AG09319 (cell line): ENCODE measurements around the gene HNRNPC.

Experiments
- DNase-seq: peaks from one replicate; pipeline ENCODE4 v3.0.0-alpha.2; 2010; ENCODE audit warnings: low read depth; ENCODE audit errors: extremely low read depth
- TF ChIP-seq, protein P1 (sequence below): IDR thresholded peaks from 2 replicates; pipeline ENCODE4 v1.5.1; 2011; ENCODE audit warnings: low read depth, mild to moderate bottlenecking, inconsistent platforms, low read length, moderate library complexity

Gene HNRNPC

DNA sequence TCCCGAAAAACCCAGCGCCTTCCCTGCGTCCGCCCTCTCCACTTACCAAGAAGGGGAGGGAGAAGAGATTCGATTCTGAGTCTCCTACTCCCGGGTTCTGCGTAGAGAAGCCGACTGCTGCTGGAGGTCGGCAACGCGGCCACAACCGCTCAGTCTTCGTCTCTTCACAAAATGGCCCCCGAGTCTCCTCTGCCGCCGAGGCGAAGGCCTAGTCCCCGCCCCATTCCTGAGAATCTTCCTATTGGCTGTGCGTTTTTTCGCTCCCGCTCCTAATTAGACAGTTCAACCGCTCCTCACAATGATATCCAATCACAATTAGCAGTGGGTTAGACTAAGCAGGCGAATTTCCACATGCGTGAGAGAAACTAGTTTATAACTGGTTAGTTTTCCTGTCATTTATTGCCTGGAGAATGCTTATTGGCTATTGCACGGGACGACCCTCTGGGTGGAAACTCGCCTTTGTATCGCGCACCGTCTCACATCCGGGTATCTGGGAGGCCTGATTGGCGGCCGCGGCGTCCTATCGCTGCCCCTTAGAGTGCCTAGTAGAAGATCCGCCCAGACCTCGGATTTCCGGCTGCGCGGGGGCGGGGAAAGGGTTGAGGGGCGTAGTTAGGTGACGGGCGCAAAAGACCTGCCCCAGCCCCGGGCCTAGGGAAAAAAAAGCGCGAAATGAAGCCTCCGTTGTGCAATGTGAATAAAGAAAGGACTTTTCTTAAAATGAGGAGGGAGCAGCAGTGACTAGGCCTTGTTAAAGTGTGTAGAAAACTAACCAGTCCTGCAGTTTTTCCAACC is at the start of gene HNRNPC:
Gene HNRNPC (minus strand): TSS at position 191 of the 795 bp plus-strand sequence. CDS start 35,249 bp downstream, outside the sequence.
- TF ChIP-seq, protein P1, sequence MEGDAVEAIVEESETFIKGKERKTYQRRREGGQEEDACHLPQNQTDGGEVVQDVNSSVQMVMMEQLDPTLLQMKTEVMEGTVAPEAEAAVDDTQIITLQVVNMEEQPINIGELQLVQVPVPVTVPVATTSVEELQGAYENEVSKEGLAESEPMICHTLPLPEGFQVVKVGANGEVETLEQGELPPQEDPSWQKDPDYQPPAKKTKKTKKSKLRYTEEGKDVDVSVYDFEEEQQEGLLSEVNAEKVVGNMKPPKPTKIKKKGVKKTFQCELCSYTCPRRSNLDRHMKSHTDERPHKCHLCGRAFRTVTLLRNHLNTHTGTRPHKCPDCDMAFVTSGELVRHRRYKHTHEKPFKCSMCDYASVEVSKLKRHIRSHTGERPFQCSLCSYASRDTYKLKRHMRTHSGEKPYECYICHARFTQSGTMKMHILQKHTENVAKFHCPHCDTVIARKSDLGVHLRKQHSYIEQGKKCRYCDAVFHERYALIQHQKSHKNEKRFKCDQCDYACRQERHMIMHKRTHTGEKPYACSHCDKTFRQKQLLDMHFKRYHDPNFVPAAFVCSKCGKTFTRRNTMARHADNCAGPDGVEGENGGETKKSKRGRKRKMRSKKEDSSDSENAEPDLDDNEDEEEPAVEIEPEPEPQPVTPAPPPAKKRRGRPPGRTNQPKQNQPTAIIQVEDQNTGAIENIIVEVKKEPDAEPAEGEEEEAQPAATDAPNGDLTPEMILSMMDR = no peak
- DNase-seq = peak; percentile 100

DNA sequence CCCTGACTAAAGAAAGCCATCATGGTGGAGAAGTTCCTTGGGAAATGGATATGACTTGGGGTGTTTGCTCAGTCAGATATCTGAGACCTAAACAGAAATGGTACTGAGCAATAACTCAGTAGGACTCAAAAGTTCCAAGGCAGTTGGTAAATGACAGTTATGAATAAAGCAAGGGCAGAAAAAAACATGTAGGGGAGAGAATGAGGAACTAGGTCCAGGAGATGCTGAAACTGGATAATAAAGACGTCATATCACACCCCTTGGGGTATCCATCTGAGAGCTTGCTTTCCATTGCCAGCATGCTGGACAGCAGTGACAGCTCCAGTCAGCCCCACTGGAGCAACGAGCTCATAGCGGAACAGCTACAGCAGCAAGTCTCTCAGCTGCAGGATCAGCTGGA is 48.2 kb upstream of the HNRNPC start:
- TF ChIP-seq, protein P1 = no peak
- no peak for DNase-seq

DNA sequence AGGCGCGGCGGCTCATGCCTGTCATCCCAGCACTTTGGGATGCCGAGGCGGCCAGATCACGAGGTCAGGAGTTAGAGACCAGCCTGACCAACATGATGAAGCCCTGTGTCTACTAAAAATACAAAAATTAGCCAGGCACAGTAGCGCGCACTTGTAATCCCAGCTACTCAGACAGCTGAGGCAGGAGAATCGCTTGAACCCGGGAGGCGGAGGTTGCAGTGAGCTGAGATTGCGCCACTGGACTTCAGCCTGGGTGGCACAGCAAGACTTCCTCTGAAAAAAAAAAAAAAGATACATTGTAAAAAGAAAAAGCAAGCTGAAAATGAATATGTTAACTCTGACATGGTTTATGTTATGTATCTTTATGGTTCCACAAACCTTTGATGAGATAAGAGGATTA is 44.3 kb upstream of the HNRNPC start:
- TF ChIP-seq, protein P1 = no peak
- no peak for DNase-seq

DNA sequence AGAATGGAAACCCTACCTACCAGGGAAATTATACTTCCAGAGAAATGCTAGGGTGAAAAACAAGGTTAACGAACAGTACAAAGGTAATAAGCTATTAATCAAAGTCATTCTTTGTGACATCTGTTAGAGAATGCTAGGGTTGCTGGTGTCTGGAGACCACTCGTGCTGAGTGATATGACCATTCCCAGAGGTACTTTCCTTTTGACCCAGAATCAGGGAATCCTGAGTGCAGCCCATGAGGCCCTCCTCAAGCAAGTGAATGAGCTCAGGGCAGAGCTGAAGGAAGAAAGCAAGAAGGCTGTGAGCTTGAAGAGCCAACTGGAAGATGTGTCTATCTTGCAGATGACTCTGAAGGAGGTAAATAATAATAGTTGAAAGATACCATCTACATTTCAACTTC is 42.4 kb upstream of the HNRNPC start:
- TF ChIP-seq, protein P1 = no peak
- no peak for DNase-seq

DNA sequence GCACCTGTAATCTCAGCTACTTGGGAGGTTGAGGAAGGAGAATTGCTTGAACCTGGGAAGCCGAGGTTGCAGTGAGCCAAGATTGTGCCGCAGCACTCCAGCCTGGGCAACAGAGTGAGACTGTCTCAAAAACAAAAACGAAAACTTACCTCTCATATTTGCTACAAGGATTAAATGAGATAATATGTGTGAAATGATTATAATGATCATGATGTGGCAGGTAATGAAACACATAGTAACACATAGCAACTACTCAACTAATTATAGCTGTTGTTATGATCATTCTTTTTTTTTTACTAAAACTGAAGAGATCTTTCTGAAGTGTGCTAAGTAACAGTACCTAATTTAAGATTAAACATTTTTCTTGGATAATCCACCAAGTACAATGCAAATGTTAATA is 40.7 kb upstream of the HNRNPC start:
- TF ChIP-seq, protein P1 = no peak
- no peak for DNase-seq

DNA sequence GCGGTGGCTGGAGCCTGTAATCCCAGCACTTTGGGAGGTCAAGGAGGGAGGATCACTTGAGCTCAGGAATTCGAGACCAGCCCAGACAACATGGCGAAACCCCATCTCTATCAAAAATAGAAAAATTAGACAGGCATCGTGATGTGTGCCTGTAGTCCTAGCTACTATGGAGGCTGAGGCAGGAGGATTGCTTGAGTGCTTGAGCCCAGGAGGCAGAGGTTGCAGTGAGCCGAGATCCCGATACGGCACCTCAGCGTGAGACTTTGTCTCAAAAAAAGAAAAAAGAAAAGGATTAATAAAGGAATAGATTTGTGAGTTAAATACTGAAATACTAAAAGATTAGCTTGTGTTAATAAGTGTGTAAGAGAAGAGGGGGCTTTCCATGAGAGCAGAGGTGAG is 40.0 kb upstream of the HNRNPC start:
- no peak for DNase-seq
- TF ChIP-seq, protein P1 = no peak

DNA sequence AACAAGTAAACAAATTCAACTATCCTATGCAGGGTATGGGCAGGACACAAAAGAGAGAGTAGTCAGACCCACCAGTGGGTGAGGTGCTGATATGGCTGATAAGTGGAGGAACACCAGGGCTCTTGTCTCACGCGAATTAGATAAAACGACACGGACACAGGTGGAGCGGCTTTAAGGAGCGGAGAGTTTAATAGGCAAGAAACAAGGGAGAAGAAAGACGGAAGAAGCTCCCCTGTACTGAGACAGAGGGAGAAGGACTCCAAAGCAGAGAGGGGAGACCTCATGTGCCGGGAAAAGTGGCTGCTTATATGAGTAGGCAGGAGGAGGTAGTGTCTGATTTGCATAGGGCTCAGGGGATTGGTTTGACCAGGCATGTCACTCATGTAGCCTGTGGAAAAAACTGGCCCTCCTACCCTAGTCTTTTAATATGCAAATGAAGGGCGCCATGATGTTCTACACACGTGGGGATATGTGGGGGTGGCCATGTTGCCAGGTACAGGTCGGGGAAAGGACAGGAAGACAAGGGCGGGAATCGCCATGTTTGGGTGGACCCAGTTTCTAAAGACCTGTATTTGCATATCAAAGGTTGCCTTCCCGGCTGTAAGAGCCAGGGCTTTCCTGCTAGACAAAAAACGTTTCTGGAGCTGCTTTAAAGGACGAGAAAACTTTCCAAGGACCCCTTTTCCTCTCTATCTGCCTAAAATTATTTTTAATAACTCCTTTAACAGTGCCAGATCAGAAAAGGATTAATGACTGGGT is 39.4 kb upstream of the HNRNPC start:
- TF ChIP-seq, protein P1 = no peak
- DNase-seq = no peak
